HG03175 (cell line): ENCODE data around the gene PATJ.
"Not testable (repeated sequence)": the region's sequence is repeated elsewhere in the genome, so short reads cannot be mapped to it uniquely, and the experiment has no call there.

Experiments
- ATAC-seq: cut with Tn5 transposase; IDR thresholded peaks from one replicate; pipeline ENCODE4 v1.9.1; 2021; ENCODE audit warnings: mild to moderate bottlenecking, moderate library complexity; ENCODE audit not compliant: unreplicated experiment

PATJ gene

GRCh38 chr1:61816191-61816590 is 73.9 kb downstream of the PATJ start:
- no peak for ATAC-seq

GRCh38 chr1:61818992-61819391 is 76.7 kb downstream of the PATJ start:
- ATAC-seq = no peak

- no peak for ATAC-seq
Measured at GRCh38 chr1:61819421-61819820, 77.1 kb downstream of the PATJ start.

- no peak for ATAC-seq
Measured at GRCh38 chr1:61825393-61825792, 83.1 kb downstream of the PATJ start.

GRCh38 chr1:61828805-61829204 is 86.5 kb downstream of the PATJ start:
- no peak for ATAC-seq

- ATAC-seq = no peak
Measured at GRCh38 chr1:61836649-61837048, 94.4 kb downstream of the PATJ start.

GRCh38 chr1:61837607-61838006 is 95.3 kb downstream of the PATJ start:
- ATAC-seq = not testable (repeated sequence)

GRCh38 chr1:61839679-61840078 is 97.4 kb downstream of the PATJ start:
- no peak for ATAC-seq

GRCh38 chr1:61842036-61842435 is 99.8 kb downstream of the PATJ start:
- ATAC-seq = no peak

- ATAC-seq = no peak
Measured at GRCh38 chr1:61842863-61843514, 100.7 kb downstream of the PATJ start.

- no peak for ATAC-seq
Measured at GRCh38 chr1:61844006-61844405, 101.7 kb downstream of the PATJ start.

GRCh38 chr1:61844664-61845063 is 102.4 kb downstream of the PATJ start:
- ATAC-seq = not testable (repeated sequence)

GRCh38 chr1:61851235-61851634 is 109.0 kb downstream of the PATJ start:
- ATAC-seq = no peak

- peak; percentile 56 for ATAC-seq
Measured at GRCh38 chr1:61851849-61852669, 109.8 kb downstream of the PATJ start.

GRCh38 chr1:61852670-61853015 is 110.4 kb downstream of the PATJ start:
- no peak for ATAC-seq

- no peak for ATAC-seq
Measured at GRCh38 chr1:61853583-61853982, 111.3 kb downstream of the PATJ start.

- ATAC-seq = no peak
Measured at GRCh38 chr1:61864489-61864888, 122.2 kb downstream of the PATJ start.

GRCh38 chr1:61865646-61866220 is 123.5 kb downstream of the PATJ start:
- peak; percentile 70 for ATAC-seq

- no peak for ATAC-seq
Measured at GRCh38 chr1:61869691-61870109, 127.4 kb downstream of the PATJ start.

GRCh38 chr1:61872206-61872605 is 129.9 kb downstream of the PATJ start:
- no peak for ATAC-seq

- ATAC-seq = no peak
Measured at GRCh38 chr1:61873581-61873980, 131.3 kb downstream of the PATJ start.

- ATAC-seq = no peak
Measured at GRCh38 chr1:61873994-61874393, 131.7 kb downstream of the PATJ start.
